ENCODE data around the gene P2RX5.
A peak's percentile ranks its signal among the peaks of the same experiment; 100 is the strongest.

P2RX5 gene

GRCh38 chr17:3643889-3644349 is 52.0 kb downstream of the P2RX5 start:
- TF ChIP-seq, protein P1, sequence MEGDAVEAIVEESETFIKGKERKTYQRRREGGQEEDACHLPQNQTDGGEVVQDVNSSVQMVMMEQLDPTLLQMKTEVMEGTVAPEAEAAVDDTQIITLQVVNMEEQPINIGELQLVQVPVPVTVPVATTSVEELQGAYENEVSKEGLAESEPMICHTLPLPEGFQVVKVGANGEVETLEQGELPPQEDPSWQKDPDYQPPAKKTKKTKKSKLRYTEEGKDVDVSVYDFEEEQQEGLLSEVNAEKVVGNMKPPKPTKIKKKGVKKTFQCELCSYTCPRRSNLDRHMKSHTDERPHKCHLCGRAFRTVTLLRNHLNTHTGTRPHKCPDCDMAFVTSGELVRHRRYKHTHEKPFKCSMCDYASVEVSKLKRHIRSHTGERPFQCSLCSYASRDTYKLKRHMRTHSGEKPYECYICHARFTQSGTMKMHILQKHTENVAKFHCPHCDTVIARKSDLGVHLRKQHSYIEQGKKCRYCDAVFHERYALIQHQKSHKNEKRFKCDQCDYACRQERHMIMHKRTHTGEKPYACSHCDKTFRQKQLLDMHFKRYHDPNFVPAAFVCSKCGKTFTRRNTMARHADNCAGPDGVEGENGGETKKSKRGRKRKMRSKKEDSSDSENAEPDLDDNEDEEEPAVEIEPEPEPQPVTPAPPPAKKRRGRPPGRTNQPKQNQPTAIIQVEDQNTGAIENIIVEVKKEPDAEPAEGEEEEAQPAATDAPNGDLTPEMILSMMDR (IDR thresholded peaks at IDR 0.05), result no peak
- no peak overlapping the region for H3K4me3 ChIP-seq
- H3K27ac ChIP-seq, result no peak overlapping the region
- no peak for DNase-seq (ENCODE audit: low spot score)

DNA sequence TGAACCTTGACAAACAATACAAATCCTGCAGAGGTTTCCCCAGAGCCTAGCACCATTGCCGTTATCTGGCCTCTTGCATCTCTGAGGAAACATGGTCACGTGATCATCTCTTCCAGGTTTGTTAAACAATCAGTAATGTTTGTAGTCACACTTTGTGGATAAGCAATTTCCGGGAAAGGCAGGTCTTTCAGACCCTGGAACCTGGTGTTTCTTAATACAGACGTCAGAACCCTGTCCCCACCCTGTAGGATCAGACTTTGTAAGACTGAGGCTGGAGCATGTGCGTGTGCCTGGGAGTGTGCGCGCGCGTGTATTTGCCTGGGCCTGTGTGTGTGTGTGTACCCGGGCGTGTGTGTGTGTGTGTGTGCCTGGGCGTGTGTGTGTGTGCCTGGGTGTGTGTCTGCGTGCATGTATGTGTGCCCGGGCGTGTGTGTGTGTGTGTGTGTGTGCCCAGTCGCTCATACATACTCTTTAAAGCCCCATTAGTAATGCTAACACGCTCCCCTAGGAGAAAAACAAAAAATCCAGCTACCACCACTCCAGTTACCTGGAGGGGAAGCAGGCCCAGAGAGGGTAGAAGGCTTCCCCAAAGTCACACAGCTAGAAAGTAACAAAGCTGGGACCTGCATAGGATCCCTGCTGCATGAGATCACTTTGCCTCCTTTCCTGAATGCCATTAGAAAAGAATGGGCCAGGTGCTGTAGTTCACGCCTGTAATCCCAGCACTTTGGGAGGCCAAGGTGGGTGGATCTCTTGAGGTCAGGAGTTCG is 54.1 kb downstream of the P2RX5 start:
- TF ChIP-seq, protein P1 (IDR thresholded peaks at IDR 0.05), result no peak
- no peak overlapping the region for H3K4me3 ChIP-seq
- no peak for DNase-seq (ENCODE audit: low spot score)
- no peak overlapping the region for H3K27ac ChIP-seq

- Histone ChIP-seq H3K4me3 (no peak overlapping the region), H3K27ac (no peak overlapping the region)
- no peak for DNase-seq (ENCODE audit: low spot score)
- TF ChIP-seq, protein P1 (IDR thresholded peaks at IDR 0.05), result no peak
Measured at GRCh38 chr17:3641014-3641413, 54.9 kb downstream of the P2RX5 start.

DNA sequence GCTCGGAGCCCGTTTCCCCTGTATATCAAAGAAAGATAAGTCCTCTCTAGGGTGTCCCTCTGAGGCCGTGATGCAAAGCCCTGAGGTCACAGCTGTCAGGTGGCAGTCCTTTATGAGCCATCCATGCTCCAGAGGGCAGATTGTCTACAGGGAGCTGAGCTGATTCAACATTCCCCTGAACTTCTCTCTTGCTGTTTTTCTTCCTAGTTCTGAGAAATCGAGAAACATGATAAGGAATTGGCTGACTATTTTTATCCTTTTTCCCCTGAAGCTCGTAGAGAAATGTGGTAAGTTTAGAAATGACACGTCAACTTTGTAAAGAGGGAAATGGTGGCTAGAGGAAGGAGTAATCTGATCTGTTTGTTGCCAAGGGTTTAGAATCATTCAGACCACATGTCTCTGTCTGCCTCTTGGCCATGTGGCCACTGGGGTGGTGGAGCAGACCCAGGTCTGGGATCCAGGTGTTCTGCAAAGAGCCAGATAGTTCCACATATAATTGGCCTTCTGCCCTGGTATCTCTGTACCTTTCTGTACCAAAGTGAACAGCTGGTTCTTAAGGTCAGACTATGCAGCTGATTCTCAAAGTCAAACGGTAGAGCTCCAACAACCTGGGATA is 55.9 kb downstream of the P2RX5 start:
- Histone ChIP-seq H3K27ac (peak overlapping the region in 1 of 2 donors; percentile 52), H3K4me3 (no peak overlapping the region)
- DNase-seq (ENCODE audit: low spot score), result no peak

GRCh38 chr17:3636908-3637373 is 59.0 kb downstream of the P2RX5 start:
- no peak for DNase-seq (ENCODE audit: low spot score)
- Histone ChIP-seq H3K4me3 (peak overlapping the region; percentile 100), H3K27ac (peak overlapping the region; percentile 95 to 98)
- TF ChIP-seq, protein P1 (IDR thresholded peaks at IDR 0.05), result no peak

More for the DNA sequence above, 55.9 kb downstream of the P2RX5 start:
- TF ChIP-seq, protein P1 (IDR thresholded peaks at IDR 0.05), result no peak

GRCh38 chr17:3636154-3636907 is 59.6 kb downstream of the P2RX5 start, which contains the start of the genes CTNS and SHPK:
CTNS (plus strand) TSS chr17:3636760; CDS start chr17:3640207, 3,447 bp downstream.
SHPK (minus strand) TSS chr17:3636250; CDS start chr17:3636219, 31 bp downstream.
- TF ChIP-seq, protein P1 (IDR thresholded peaks at IDR 0.05), result no peak
- peak; percentile 98 for DNase-seq (ENCODE audit: low spot score)
- peak within 1 kb of the TSS; percentile 95 to 98 for H3K27ac ChIP-seq
- peak within 1 kb of the TSS; percentile 100 for H3K4me3 ChIP-seq

All from coronary artery (tissue), 2 donors.